ENCODE data around the gene SLC35A3. TPM values are rescaled to one million over a fixed set of nuclear protein-coding genes. Genes with fewer than 3 reads are reported as not detected.

Gene SLC35A3
- total and polyA plus RNA-seq, 9 of the 15 experiments (the other 6 are each of a cell fraction or from before 2014, with no cell fraction given): 3.5 to 21.7 (median 13.2) TPM

DNA sequence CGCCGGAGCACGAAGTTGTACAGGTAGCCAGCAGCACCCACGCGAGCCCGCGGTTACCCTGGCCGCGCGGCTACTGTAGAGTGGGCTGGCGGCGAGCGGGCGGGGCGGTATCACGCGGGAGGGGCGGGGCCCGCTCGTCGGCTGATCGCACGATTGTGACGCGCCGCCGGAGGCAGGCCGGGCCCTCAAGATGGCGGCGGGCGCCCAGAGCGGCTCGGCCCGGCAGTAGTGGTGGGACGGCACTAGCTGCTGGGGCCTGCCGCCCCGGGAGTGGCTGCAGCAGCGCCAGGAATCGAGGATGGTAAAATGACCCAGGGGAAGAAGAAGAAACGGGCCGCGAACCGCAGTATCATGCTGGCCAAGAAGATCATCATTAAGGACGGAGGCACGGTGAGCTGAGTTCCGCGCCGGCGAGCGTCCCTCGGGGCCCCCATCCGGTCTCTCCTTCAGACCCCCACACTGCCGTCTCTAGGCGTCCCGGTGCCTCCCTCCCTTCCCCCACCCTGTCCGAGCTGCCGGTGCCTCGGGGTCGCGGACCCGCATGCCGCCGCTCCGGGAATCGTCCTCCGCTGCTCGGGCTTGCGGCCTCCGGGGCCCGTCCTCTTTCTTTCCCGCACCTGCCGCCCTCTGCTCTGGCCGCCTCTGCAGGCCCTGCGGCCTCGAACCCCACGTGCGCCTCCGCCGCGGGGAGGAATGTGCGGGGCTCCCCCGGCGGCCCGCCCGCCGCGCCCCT is 68.3 kb downstream of the SLC35A3 start:
- no peak for FAIRE-seq
- Histone ChIP-seq H3K4me3 (peak overlapping the region; percentile 80), H3K79me2 (ENCODE audit: control insufficient read depth, insufficient read depth, low read length) (peaks cover 84% of the 10 kb centered on the region), H3K9ac (ENCODE audit: insufficient read depth in 1 of 2, low read depth in 2 of 2, low read length in 2 of 2) (peak overlapping the region; percentile 94 to 99), H3K27ac (ENCODE audit: extremely low read depth, low read depth, low read length) (peak overlapping the region; percentile 98), H3K36me3 (ENCODE audit: control insufficient read depth, insufficient read depth, low read length) (peaks cover 18% of the 10 kb centered on the region), H3K9me1 (ENCODE audit: control insufficient read depth, insufficient read depth, low read length) (no peaks in the 10 kb centered on the region), H3K27me3 (ENCODE audit: control insufficient read depth in 2 of 2, insufficient read depth in 2 of 2, low read length in 2 of 2) (no peaks in the 10 kb centered on the region), H4K20me1 (replicated peaks; ENCODE audit: control insufficient read depth, insufficient read depth, low read length) (0 out of 2 replicates have a peak, but pooled peaks cover 4% of the 10 kb centered on the region), H3K9me3 (replicated peaks; ENCODE audit: control insufficient read depth, insufficient read depth, low read depth, low read length) (0 out of 2 replicates have a peak, but pooled peaks cover 4% of the 10 kb centered on the region), H2AFZ (ENCODE audit: low read depth, low read length) (peak overlapping the region; percentile 89), H3K4me2 (ENCODE audit: insufficient read depth, low read length) (peak overlapping the region; percentile 95), H3K4me1 (replicated peaks in 1 of 2; ENCODE audit: control insufficient read depth in 2 of 2, insufficient read depth in 2 of 2, low read length in 2 of 2) (peaks cover 4 to 11% of the 10 kb centered on the region in 2 experiments; a peak in 4 of 5 replicates)
- ATAC-seq: peak; percentile 88
- ChIA-PET POLR2A (interaction anchor here (0.6 to 1.4 kb wide), 11 partner anchors 8 to 379 kb away, joined by 3 to 6 read pairs (median 3); partner anchors contain the start of genes DBT and SLC35A3), CTCF (ENCODE audit: low intra/inter-chr PET ratio) (no interaction called here)
- WGBS (ENCODE audit: insufficient coverage, low coverage, missing lambda C conversion rate): 0% methylated on average over 27 of the region's 87 CpGs
- in situ Hi-C loops (cut with MboI) (loop anchor here (5.0 kb wide), 1 partner anchor 226 kb away; no protein-coding TSS in a partner anchor), intact Hi-C loops (cut with micrococcal nuclease) (loop anchor here (1.0 to 5.0 kb wide), 3 partner anchors 97 to 421 kb away; no protein-coding TSS in a partner anchor)
- BruUV-seq (replicated peaks): no TSS peak
- peak; percentile 88 to 93 (median 91) for DNase-seq (ENCODE audit: extremely low read depth in 1 of 4, low spot score in 3 of 4)
- TF ChIP-seq ZNF398 (CRISPR knock-in tag; IDR thresholded peaks at IDR 0.05) (no peak), ELF1 (tag; IDR thresholded peaks at IDR 0.05) (no peak), ELF4 (CRISPR knock-in tag; IDR thresholded peaks at IDR 0.05) (no peak), CREB3L1 (IDR thresholded peaks at IDR 0.05; ENCODE audit: borderline replicate concordance, low read depth) (no peak), FOXO4 (CRISPR knock-in tag; IDR thresholded peaks at IDR 0.05) (no peak), MED1 (CRISPR knock-in tag; IDR thresholded peaks at IDR 0.05; ENCODE audit: borderline replicate concordance) (no peak; the same call in 1 of the 2 replicates), SMARCA4 (IDR thresholded peaks at IDR 0.05) (no peak), CBX1 (IDR thresholded peaks at IDR 0.05; ENCODE audit: low read depth) (no peak), JUNB (CRISPR knock-in tag; conservative IDR thresholded peaks at IDR 0.05) (no peak)
- TF ChIP-seq, protein P1, sequence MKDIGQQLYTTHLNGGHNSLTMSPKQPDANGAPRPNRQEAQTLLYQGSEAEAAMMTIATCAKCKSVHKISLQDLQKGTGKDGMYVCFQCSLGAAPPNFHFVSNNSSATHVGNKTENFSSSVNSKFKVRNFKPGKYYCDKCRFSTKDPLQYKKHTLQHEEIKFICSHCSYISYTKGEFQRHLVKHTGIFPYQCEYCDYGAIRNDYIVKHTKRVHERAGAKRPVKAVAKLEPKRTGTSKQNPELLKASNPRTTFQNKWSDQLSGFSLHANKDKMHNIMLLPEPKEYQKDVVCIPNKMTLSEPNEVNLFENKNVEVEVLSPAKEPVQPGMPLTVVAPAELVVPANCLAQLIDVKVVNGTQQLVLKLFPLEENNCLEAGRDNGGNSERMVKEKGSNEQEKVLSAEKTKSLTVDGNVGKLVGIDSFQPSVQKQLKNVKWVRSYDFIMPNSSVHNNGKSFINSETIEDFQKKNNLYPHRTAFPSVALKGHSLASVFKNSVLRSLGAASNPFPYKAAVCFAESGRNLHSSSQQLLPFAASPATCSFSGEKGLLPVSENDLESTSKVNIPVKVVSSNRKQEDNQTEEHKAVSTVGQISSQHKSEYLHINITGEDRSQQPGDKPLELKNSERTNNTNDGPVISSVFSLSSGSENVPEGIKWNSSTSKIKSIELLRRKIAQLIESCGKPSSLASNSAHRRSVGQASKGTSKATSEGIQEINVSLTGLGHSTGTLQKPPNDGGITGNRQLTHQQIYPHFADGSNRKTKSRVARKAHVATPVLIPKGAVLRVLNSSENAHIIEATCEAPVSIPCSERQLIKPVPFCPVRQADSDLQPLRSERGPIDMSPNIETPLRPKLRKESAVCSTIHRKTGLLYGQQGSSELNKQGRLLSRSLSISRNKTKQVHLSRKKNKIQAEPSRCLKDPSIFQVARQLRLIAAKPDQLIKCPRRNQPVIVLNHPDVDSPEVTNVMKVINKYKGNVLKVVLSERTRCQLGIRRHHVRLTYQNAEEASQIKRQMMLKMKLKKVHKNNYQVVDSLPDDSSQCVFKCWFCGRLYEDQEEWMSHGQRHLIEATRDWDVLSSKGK (CRISPR knock-in tag; IDR thresholded peaks at IDR 0.05): no peak
